HG03159 (cell line): ENCODE results near the gene GRB14.
"Not testable (repeated sequence)": the region's sequence is repeated elsewhere in the genome, so short reads cannot be mapped to it uniquely, and the experiment has no call there.

Experiments
- ATAC-seq: cut with Tn5 transposase; IDR thresholded peaks from one replicate; pipeline ENCODE4 v1.9.1; 2021; ENCODE audit warnings: mild to moderate bottlenecking, moderate library complexity; ENCODE audit not compliant: unreplicated experiment

GRB14 gene

GRCh38 chr2:164498836-164499235 is 122.4 kb downstream of the GRB14 start:
- no peak for ATAC-seq

GRCh38 chr2:164496881-164497280 is 124.4 kb downstream of the GRB14 start:
- ATAC-seq: no peak

GRCh38 chr2:164496421-164496820 is 124.9 kb downstream of the GRB14 start:
- ATAC-seq: no peak

- no peak for ATAC-seq
Observed at GRCh38 chr2:164495491-164496223, 125.6 kb downstream of the GRB14 start.

- no peak for ATAC-seq
Observed at GRCh38 chr2:164485541-164485940, 135.7 kb downstream of the GRB14 start.

- ATAC-seq: no peak
Observed at GRCh38 chr2:164479460-164479859, 141.8 kb downstream of the GRB14 start.

GRCh38 chr2:164478205-164478604 is 143.1 kb downstream of the GRB14 start:
- no peak for ATAC-seq

GRCh38 chr2:164474873-164475272 is 146.4 kb downstream of the GRB14 start:
- no peak for ATAC-seq

- ATAC-seq: no peak
Observed at GRCh38 chr2:164473021-164473420, 148.3 kb downstream of the GRB14 start.

GRCh38 chr2:164465047-164465446 is 156.2 kb downstream of the GRB14 start:
- ATAC-seq: not testable (repeated sequence)

- ATAC-seq: no peak
Observed at GRCh38 chr2:164464376-164464775, 156.9 kb downstream of the GRB14 start.

- ATAC-seq: no peak
Observed at GRCh38 chr2:164458792-164459191, 162.5 kb downstream of the GRB14 start.

- ATAC-seq: no peak
Observed at GRCh38 chr2:164457271-164457670, 164.0 kb downstream of the GRB14 start.

- no peak for ATAC-seq
Observed at GRCh38 chr2:164456619-164457018, 164.7 kb downstream of the GRB14 start.

GRCh38 chr2:164453656-164454305 is 167.5 kb downstream of the GRB14 start:
- ATAC-seq: no peak

- no peak for ATAC-seq
Observed at GRCh38 chr2:164450278-164450677, 171.0 kb downstream of the GRB14 start.

- ATAC-seq: no peak
Observed at GRCh38 chr2:164449706-164450105, 171.6 kb downstream of the GRB14 start.

- ATAC-seq: no peak
Observed at GRCh38 chr2:164447660-164448059, 173.6 kb downstream of the GRB14 start.
